Hematopoietic multipotent progenitor cell treated with erythropoietin and hydrocortisone succinate and interleukin-3 and kit ligand, for 15 days (in vitro differentiated cells): ENCODE data around the gene GJC1.
"Not testable (repeated sequence)": the region's sequence is repeated elsewhere in the genome, so short reads cannot be mapped to it uniquely, and the experiment has no call there.

Experiments used
- DNase-seq: peaks from one replicate; pipeline ENCODE4 v3.0.0-alpha.2; 2015; ENCODE audit warnings: low spot score

The GJC1 gene

DNA sequence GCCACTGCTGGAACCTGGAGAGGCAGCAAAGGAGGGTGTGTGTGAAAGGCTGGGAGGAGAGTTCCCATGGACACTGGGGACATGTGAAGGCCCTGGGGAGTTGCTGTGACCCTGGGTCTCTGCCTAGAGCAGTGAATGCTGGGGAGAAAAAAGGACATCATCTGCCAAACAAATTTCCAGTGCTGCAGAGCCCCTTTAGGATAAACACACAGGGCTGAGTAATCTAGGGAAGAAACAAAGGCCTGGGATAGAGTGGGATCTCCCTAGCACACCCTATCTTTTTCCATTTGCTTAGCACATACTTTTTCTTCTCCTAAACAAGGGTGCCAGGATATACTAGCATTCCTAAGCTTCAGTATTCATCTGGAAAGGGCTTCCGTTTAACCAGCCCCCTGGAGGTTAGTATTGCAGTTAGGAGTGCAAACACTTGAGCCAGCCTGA, 14.3 kb upstream of the GJC1 start:
- no peak for DNase-seq

DNA sequence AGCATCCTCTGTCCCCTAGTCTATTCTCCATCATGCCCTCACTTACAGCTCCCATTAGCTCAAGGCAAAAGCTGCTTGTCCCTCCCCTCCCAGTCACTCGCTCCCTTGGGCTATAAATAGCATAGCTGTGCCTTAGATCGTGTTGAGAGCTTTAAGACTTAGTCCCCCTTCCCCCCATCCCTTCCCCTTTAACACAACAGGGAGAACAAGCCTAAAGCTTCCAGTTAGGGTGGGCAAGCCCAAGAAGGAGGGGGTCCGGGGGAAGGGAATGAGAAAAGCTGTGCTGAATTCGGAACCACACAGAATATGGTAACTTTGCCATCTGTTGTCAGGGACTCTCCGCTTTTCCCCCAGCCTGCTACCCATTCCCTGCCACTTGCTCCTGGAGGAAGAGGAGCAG, 12.7 kb upstream of the GJC1 start:
- no peak for DNase-seq

- no peak for DNase-seq
Measured at GRCh38 chr17:44840936-44841335, 10.8 kb upstream of the GJC1 start.

DNA sequence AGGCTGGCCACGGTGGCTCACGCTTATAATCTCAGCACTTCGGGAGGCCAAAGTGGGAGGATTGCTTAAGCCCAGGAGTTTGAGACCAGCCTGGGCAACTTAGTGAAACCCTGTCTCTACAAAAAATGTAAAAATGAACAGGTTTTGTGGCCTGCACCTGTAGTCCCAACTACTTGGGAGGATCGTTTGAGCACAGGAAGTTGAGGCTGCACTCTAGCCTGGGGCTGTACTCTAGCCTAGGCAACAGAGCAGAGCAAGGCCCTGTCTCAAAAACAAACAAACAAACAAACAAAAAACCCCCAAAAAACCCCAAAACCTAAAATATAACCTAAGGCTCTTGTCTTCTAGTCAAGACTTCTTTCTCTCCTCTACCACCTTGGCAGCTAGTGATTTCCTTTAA, 10.2 kb upstream of the GJC1 start:
- DNase-seq: no peak

GRCh38 chr17:44837196-44837595, 7.1 kb upstream of the GJC1 start:
- no peak for DNase-seq

DNA sequence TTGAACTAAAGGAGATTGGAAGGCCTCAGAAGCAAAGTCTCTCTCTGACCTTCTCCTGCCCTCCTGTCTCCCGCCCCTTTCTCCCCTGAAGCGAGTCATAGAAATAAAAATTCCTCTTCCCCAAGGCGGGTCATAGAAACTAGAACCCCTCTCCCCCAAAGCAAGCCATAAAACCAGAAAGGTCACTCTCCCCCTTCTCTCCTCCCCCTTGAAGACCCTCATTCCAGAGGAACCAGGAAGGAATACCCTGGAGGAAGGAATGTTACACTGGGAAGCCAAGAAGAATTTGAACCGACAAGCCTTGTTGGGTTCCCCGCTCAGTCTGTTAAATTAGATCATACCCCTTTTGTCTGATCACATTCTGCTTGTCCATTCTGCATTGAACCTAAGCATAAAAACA, 2.7 kb upstream of the GJC1 start:
- no peak for DNase-seq

- DNase-seq: no peak
Measured at GRCh38 chr17:44831371-44831770, 1.3 kb upstream of the GJC1 start.

DNA sequence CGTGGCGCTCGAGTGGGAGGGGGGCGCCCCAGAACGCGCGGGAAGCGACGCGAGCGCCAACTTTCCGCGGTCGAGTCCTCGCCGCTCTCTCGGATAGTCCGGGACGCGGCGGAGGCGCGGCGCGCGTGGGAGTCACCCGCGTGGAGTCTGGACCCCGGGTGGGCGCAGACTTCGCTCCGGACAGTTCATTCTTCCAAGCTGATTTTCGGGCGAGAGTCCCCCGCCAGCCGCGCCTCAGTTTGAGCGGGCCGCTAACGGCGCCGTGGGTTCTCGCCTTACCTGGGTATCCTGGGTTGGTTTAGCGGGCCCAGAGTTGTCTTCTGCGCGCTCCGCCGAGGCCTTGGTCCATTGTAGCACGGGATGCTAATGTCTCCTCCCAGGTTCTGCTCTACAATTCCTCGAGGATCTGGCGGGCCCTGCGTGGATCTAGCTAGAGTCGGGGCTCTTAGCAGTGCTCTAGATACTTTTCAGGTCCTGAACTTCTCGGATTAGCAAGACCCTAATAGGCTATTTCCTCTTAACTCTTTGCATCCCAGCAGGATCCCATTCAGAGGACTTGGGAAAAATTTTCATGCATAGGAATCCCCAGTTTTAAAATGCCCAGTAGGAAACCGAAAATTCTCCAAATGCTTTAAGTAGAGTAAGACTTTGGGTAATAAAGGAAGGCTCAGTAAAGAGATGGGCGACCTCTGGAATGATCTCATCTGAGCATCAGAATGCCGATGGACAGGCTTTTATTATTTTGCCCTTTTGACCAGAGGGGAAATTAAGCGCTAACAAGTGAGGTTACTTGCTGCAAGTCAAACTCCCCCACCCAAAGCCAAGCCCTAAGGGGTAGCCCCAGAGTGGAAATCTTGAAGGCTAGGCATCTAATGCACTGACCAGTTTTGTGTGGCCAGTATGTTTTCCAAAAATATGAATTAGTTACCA, 537 bp upstream of the GJC1 start:
- no peak for DNase-seq

DNA sequence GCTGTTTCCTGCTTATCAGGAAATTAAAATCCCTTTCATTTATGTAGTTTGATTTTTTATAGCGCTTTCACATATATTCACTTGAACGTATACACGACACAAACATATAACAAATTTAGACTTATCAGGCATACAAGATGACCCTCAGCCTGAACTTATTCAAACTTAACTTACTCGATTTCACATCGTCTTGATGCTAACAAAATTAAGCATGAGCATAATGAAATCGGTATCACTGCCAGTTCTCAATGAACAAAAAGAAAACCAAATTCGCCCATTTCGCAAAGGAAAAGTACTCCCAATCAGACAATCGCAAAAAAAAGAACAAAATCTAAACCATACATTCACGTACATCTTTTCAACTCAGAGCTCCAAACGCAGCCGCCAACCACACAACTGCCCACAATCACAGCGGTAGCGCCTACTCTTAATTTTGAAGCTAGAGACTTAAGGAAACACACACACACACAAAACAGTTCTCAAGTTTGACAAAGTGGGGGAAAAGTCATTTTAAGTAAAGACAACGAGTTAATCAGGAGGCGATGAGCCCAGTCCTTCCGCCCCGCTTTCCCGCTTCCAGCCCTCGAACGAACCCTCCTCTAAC, 1.1 kb downstream of the GJC1 start:
- DNase-seq: no peak

DNA sequence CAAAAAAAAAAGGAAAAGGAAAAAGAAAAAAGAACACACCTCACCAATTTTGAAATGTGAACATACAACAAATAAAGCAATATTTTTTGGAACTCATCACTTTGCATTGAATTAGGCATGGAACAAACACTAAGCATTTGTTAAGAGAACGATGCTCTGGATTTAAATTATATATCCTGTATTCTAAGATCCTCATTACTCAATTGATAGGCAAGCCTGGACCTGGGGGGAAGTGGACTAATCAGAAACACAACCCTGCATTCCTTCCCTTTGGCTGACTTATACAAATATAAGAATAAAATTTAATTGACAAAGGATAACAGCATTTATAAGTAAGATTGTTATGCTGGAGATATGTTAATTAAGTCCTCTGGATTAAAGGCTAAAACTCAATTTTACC, 2.2 kb downstream of the GJC1 start:
- no peak for DNase-seq

DNA sequence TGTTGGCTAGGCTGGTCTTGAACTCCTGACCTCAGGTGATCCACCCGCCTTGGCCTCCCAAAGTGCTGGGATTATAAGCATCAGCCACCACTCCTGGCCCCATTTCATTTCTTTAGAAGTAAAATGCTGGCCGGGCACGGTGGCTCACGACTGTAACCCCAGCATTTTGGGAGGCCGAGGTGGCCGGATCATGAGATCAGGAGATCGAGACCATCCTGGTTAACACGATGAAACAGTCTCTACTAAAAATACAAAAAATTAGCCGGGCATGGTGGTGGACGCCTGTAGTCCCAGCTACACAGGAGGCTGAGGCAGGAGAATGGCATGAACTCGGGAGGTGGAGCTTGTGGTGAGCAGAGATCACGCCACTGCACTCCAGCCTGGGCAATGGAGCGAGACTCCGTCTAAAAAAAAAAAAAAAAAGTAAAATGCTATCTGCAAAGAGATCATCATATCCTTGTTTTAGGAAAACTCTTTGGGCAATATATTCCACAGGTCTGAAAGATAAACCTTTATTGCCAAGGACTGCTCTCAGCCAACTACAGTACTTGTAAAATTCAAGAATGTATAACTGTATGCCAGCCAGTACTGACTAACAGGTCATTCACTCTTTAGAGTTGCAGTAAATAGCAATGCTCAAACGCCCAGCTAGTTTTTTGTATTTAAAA, 3.8 kb downstream of the GJC1 start:
- DNase-seq: no peak

DNA sequence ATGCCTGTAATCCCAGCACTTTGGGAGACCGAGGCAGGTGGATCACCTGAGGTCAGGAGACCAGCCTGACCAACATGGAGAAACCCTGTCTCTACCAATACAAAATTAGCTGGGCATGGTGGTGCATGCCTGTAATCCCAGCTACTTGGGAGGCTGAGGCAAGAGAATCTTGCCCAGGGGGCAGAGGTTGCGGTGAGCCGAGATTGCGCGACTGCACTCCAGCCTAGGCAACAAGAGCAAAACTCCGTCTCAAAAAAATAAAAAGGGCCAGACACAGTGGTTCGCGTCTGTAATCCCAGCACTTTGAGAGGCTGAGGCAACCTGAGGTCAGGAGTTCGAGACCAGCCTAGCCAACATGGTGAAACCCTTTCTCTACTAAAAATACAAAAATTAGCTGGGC, 4.9 kb downstream of the GJC1 start:
- not testable (repeated sequence) for DNase-seq

- no peak for DNase-seq
Measured at GRCh38 chr17:44820631-44821212, 9.4 kb downstream of the GJC1 start.

- not testable (repeated sequence) for DNase-seq
Measured at GRCh38 chr17:44818508-44818907, 11.6 kb downstream of the GJC1 start.

- no peak for DNase-seq
Measured at GRCh38 chr17:44812263-44812662, 17.8 kb downstream of the GJC1 start.

- not testable (repeated sequence) for DNase-seq
Measured at GRCh38 chr17:44808656-44809388, 21.3 kb downstream of the GJC1 start.

GRCh38 chr17:44808156-44808555, 21.9 kb downstream of the GJC1 start:
- DNase-seq: no peak

DNA sequence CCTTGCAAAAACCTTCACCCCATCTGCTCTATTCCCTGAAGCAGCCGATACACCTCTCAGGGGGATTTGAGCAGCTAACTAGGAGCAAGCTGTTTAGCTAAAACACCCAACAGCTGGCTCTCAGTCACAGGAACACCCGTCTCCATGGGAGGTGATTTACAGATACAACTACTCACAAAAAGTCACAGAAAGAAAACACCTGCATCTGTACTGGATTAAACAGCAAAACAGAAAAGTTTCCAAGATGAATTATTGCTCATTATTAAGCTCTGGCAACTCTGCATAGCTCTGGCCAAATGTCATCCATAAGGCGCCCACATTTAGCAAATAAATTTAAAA, 22.3 kb downstream of the GJC1 start:
- no peak for DNase-seq

GRCh38 chr17:44807093-44807816, 22.8 kb downstream of the GJC1 start:
- DNase-seq: no peak

DNA sequence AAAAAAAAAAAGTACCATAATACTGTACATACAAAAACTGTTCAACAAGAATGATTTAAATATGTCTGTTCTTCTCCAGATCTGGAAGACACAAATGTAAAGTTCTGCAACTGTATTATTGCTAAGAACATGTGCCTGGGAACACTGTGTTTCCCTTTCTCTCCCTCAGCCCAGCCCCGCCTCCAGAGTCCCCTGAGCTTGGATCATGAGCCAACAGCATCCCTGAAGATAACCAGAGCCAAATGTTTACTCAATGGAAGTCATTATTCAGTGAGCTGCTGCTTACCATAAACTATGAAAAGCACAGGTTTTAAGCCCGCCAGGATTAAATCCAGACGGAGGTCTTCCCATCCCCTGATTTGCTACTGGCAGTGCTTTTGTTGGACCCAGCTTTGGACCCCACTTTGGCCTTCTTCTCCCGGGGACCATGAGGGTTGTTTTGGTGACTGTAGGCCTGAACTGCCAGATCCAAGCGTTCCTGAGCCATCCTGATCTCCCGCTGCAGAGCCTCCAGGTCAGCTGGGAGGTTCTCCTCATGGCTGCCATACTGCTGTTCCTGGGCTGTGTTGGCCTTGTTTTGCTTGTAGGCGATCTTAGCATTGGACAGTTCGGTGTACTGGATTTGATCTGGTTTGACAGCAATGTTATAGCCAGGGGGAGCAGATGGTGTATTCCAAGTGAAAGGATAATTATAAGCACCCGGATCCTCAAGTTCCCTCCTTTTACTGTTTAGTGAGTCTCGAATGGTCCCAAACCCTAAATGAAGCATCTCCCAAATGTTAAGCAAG, 25.6 kb downstream of the GJC1 start:
- no peak for DNase-seq

DNA sequence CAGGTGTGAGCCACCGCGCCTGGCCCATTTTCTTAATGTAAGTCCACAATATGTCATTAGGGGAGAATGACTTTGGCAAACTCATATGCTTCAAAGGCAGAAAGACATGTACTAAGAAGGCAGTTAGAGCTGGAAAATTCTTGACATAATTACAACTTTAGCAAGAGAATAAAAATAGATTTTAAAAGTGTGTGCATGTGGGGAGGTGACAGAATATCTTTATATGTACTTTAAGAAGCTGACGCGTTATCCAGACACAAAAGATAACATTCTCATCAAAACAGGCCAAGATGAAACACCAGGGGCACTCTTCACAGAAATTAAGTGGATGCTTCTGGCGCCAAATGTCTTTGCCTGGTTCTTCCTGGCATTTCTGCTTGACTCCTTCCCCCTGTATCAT, 28.2 kb downstream of the GJC1 start:
- no peak for DNase-seq
